ENCODE results near the gene AHCYL1.
A peak's percentile ranks its signal among the peaks of the same experiment; 100 is the strongest.

Gene AHCYL1

DNA sequence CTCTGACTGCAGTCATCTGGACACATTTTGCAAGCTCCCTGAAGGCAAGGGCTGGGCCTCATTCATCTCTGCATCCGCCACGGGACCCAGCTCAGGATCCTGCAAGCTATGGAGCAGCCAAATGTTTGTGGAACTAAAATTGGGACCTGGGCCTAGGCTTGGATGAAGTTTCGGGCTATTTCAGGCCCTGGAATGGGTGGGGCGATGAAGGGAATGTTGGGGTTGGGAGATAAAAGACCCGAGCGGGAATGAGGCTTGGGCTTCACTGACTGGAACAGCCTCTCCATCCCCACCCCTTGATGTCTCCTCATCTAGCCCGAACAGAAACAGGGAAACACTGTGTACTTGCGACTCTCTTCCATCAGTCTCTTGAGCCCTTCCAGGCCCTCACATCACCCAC, 7.3 kb upstream of the AHCYL1 start:
- no peak for DNase-seq

DNA sequence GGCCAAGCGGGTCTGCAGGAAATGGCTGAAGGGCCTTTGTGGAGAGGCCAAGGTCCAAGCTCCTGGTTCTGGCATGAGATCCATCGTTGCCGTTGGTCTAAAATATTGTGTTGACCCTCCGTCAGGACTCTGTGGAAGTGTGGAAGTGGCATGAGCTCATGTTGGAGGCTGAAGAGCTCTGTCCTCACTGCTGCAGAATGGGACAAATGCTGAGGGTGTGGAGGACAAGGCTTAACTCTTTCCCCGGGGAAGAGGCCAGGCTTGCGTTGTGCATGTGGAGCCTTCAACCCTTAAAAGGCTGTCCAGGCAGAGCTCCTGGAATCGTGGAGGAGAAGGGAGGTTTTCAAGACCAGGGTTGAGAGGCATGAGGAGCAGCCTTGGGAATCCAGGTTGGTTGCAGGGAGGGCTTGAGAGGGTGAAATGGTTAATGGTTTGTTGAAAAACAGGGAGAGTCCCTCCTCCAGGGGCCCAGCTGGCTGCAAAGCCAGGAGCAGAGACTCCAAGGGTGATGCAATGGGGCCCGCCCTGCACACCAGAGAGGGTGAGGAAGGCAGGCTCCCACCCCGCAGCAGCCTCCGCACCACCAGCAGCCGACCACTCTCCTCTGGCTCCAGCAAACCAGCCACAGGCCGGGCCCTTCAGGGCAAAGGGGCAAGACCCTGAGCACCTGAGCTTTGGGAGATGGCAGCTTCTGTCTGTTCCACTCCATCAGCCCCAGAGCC, 6.7 kb upstream of the AHCYL1 start:
- DNase-seq = no peak

DNA sequence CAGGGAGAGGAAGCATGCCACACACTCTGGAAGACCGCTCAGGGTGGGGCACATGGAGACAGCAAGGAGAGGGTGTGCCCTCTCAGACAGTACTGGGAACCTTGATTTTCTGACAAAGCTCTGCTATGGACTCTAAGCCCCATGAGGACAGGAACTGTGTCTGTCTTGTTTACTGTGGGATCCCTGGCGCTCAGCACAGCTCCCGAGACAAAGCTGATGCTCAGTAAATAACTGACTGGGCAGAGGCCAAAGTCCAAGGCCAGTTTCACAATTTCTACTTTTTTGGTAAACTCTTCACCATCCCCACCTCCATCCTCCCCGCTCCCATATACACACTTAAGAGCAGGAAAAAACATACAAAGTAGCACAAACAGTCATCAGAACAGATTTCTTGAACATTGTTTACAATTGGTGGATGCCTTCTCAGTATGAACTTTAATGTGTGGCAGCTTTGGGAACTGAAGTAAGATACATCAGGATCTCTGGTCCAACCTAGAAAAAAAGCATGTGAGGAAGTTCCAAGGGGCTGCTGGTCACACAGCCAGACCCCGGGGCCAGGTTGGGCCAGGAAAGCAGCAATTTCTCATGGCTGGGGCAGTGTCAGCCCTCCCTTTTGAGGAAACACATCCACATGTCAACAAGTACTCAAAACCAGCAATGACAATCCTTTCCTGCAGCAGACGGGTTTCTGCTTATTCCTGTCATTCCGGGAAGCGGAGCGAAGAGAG, 5.6 kb upstream of the AHCYL1 start:
- no peak for DNase-seq

DNA sequence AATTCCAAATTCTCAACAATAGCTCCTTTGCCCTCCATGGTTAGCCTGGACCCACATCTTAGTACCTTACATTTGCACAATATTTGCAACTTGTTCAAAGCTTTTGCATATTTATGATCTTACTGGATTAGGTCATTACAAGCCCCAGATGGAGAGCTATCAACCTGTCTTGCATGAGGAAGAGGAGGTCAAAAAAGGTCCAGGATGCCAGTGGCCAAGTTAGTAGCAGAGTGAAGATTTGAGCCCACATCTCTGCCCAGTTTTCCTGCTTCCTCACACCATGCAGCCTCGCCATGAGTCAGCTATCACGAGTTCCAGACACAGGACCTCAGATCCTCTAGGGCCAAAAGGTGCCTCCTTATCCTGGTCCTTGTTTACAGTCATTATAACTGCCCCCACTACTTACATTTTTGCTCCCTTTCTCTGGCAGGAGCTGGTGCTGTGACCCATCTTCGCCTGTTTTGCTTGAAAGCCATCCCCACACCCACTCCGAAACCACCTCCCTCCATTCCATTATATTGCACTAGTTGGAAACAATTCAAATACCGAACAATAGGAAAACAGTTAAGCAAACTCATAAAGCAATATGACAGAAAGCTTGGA, 5.0 kb upstream of the AHCYL1 start:
- peak; percentile 29 for DNase-seq

DNA sequence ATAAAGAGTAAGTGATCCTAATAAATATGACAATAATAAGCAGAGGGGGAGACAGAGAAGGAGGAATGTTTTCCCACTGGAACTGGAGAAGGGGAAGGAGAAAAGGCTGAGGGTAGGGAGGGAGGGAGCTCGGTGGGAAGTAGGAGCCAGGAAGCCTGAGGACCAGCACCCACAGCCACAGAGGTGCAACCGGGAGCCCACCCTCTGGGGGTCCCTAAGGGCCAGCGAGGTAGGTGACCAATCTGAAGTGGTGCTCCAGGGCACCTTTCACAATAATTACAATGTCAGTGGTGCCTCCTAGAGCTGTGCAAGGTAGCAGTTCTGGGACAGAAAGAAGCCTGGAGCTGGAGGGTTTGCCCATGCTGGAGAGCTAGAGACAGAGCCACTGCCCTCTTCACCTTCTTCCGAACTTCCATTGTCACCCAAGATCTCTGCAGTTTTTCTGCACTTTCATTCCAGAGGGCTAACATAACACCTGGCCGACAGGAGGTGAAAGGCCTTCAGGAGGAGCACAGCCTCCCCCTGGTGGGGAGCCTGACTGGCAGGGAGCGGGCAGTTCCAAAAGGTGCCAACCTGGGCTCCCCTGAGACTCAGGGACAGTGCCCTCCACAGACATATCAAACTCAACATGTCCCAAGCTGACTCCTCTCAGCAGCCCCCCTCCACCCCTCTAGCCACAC, 4.1 kb upstream of the AHCYL1 start:
- DNase-seq = no peak

DNA sequence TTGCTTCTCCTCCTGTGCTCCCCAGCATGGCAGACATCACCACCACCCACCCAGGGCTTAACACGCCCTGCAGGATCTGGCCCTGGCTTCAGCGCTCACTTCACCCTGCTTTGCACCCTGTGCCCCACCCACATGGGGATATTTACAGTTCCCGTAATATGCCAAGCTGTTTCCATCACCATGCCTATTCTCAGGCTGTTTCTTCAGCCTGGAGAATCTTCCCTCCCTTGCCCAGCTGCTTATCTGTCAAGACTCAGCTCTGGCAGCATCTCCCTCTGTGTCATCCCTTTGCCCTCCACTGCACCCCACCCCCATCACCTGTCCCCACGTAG, 3.6 kb upstream of the AHCYL1 start:
- DNase-seq = no peak

DNA sequence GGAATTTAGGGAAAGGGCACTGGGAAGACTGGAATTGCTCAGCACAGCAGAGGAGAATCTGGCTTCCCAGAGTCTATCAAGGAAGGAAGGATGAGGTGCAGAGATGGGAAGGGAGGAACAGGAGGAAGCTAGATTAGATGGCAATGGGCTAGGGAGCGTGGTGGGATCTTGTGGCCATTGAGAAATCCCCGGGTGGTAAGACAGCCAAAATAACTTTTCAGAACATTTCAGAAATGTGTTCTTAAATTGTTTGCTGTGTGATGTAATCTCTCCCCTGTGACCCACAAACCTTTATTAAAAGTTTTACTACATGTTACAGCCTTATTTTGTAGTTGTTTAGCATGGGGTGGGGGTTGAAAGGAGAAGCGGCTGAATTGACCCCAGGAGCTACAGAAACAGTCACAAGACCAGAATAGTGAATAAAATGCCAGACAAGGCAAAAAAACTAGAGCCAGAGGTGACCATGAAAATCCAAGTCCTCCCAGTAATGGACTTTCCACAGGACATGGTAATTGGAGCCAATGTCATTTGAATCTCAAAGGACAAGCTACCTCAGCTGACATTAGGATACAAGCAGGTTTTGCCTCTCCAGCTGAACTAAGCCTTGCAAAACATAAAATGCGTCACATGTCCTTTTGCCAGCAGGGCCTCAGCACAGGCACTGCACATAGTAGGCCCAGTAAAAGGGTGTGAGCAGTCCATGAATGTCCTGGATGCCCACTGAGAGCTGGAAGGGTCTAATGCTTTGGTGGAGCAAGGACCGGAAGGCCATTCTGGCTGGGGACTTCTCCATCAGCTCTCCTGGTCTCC, 980 bp upstream of the AHCYL1 start:
- peak; percentile 30 for DNase-seq

DNA sequence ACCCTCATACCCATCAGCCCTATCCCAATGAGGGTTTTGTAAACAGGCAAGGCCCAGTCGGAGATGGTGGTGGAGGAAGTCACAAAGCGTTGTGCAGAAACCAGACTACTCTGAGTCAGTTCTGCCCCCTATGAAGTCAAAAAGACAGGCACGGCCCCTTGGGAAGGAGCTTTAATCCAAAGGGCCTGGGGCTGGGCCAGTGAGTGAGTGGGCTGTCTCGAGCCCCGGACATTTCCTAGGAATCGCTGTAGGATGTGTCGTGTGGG, 442 bp upstream of the AHCYL1 start:
- DNase-seq = peak; percentile 82

DNA sequence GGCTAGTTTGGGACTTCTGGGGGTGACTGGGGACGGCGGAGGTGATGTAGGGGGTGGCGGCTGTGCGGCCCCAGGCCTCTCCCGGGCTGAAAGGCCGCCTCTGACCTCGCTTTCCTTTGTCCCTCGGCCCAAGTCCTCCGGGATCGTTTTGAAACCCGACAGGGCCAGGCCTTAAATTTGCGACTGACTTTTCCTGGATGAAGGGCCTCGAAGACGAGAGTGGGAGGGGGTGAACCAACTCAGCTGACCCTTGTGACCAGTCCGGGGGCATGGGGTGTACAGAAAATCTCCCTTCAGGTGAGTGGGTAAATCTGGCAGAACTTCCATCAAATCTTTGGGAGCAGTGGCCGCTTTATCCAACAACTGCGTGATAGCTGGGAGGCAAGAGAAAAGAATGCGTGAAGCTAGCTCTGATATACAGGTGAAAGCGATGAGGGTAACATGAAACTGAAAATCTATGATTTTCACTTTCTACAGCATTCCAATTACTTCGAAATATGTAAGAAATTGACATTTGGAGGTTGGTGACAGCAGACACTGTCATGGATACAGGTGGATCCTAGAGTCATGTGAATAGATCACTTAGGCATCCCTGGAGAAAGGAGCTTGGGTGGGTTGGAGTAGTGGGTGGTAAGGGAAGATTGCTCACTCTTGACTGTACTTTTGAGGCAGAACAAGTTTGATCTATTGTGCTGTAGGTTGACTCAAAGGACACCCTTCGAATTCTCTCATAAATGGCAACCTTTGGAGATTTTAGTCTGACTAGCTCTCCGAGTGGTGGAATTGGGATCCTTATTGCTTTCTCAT, 885 bp downstream of the AHCYL1 start:
- no peak for DNase-seq

DNA sequence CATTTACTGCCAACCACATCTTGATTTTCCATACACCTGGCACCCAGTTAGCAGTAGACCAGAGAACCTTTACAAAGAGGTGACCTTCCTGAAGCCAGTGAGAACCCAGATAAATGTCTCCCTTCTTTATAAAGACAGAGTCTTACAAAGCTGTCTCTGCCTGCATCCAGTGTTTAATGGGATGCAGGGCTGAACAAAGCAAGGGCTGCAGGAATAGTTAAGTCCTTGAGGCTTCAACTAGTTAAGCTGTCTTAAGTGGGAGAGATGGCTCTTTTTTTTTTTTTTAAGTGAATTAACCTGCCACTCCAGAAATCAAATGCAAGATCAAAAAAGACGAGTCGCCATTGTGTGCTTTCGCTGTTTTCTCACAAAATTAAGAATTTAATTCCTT, 1.5 kb downstream of the AHCYL1 start:
- DNase-seq = no peak

DNA sequence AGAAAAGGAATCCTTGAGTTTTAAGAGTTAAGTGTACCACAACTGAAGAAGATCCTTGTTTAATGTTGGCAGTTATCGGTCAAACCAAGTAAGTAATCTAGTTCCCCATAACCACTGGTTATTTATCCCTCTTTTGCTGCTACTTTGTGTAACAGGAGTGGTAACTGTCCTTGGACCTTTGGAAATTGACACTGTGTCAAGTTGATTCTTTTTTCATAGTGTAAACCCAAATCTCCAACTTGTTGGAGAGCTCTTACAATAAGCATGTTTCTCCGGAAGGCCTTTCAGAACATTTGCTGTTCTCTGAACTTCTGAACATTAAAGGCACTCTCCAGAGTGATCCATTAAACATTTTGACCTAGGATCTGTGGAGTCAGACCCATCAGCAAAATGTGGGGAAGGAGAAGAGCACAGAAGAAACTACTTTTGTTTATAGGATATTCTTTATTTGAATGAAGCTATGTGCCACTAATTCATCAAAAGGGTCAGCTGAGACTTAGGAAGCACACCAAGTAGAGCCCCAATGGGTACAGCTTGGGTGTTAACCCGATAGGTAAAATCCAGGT, 3.9 kb downstream of the AHCYL1 start:
- no peak for DNase-seq

DNA sequence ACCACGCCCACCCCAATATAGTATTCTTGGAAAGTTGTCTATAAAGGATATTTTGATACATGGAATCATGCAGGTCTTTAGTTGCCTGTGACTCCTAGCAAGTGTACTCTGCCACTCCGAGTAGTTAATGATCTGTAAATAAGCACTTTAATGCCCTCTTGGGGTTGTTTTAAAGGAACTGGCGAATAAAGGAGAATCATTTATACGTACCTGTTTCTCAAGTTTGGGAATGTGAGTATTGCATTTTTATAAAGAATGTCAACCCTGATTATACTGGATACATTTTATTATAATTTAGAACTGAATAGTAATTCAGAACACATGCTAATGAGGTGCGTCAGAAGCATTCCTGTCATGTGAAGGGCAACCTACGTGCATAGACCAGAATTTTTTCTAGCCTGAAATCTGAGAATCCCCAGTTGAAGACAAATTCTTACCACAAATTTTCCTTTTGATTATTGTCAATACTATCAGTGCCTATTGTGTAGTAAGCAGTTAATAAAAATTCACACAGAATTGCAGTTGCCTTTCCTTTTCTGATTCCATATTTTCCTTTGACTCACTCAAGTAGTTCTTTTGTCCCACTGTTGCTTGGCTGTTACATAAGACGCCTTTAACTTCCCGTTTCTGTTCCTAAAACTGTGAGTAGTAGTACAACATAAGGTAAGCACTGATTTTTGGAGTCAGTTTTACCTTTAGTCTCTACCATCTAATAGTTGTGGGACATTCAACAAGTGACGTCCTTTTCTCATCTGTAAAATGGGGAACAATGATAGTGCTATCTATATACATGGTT, 5.1 kb downstream of the AHCYL1 start:
- peak; percentile 47 for DNase-seq

DNA sequence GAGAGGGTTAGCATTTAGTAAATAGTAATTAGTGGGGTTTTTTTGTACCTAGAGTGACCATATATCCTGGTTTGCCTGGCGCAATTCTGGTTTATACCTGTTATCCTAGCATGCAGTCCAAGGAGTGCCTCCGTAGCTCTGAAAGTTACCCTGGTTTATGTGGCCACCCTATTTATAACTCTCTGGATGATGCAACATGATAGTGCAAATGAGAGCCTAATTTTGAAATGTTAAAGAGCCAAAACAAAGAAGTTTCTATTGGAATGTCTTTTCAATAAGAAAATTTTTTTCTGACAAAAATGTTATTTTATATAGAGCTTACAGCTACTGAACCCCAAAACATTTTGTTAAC, 5.7 kb downstream of the AHCYL1 start:
- DNase-seq = no peak

DNA sequence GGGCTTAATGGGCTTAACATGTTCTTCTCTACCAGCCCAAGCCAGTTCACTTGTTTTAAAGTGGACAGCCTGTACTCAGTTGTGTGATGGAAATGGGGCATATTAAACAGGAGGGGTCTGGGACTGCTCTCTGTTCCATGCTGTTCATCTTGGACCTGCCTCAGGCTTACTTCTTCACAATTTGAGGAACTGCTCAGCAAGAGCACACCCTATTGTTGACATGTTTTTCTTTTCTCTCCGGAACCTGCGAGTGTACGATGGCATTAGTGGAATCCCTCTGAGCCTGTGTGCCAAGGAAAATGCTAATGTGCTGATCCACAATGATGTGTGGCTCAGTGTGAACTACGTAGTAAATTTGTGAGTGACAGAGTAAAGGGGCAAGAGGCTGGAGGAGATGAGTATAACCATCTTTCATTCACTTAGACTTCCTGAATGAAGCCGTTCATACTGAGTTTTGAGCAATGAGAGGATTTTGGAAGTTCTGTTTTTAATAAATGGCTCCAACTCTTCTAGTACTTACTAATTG, 6.9 kb downstream of the AHCYL1 start:
- DNase-seq = no peak

DNA sequence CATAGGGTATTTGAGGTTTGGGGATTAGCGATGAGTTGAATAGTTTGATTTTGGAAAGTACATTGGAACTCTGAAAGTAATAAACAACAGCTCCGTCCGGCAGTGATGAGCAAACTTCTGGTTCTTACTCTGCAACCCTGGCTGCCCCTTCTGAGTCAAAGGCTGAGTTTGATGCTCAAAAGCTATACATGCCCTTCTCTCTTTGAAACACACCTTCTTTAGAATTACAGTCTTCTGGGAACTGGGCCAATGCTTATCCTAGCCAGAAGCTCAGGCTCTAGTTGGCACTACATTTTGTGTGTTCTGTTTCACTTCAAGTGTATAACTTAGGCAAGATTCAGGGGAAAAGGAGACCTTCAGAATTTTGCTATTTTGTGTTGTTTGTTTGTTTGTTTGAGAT, 9.3 kb downstream of the AHCYL1 start:
- DNase-seq = no peak

DNA sequence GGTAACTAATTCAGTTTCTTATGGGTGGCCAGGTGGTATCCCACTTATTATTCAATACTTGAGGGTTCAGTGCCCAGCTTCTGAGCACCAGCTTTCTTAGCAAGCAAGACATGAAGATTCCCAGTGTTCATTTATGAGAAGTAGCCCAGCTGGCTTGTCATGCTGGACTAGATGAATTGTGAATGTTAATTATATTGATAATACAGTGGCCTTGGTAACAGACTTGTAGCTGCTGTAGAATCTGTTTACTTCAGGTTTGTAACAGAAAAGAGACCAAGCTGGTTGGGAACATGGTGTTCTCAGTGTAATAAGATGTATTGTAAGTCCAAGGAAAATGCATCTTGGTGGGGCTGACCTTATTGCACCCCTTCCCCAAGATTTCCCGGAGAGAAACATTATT, 10.1 kb downstream of the AHCYL1 start:
- no peak for DNase-seq

DNA sequence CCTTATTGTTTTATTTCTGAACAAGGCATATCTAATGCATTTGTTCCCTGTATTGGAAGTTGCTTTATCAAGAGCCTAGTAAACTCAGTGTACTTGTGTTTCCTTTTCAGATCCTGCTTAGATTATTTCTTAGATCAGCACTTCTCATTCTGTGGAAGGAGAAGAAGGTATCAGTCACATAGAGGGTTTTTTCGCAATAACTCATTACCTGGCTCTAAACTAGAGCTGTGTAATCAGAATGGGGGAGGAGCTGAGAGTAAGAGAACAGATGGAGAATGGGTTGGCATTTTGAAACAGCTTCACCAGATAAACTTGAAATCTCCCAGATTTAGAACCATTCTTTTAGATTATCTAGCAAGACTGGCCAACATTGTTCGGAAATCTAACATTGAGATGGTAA, 11.0 kb downstream of the AHCYL1 start:
- DNase-seq = no peak

DNA sequence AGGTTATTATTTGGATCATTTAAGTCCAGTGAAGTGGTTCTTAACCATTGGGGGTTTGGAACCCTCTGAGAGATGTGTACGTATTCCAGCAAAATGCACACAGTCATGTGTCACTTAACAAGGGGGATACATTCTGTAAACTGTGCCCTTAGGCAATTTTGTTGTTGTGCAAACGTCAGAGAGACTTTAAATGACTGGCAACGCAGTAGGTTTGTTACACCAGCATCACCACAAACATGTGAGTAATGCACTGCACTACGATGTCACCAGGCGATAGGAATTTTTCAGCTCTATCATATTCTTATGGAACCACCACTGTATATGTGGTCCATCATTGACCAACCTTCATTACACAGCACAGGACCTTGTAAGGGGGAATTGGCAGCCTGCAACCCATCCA, 11.9 kb downstream of the AHCYL1 start:
- DNase-seq = peak; percentile 32

DNA sequence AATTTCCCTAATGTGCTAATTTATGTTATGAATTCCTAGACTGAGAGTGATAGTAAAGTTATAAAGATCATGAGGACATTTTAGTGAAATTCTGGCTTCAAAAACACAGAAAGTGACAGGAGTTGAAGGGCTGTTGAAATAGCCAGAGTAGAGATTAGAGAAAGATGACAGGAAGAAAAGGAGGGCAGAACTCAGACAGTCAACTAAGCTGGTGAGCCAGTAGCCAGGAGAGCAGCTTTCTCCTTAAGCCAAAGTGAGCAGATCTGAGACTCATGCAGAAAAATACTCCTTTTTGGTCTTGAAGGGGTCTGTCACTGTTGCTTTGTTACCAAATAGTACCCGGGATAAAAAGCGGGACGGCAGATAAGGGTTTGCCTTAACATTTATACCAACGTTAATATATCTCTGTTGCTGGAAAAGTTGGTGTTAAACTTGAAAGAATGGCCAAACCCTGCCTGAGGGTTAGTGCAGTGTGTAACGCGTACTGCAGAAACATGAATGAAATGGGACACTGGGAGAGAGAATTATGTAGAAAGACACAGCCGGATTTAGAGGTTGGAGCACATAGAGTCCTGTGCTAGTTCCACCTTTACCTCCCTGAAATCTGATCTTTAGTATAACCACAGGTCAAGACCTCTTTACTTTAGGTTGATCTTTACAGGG, 12.8 kb downstream of the AHCYL1 start:
- no peak for DNase-seq

DNA sequence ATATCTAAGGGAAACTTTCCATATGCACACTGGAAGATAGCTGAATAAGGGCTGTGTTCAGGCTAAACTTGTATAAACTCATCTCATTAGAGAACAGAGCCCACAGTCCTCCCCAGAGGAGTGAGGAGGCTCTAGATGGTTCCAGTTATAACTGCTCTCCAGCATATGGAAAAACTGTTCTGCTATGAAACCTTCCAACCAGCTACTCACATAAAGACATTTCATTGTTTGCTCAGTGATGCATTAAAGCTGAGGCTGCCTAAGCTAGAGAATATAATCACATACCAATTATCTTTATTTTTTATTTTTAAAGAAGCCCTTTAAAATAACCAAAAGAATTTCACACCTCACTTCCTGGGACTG, 13.3 kb downstream of the AHCYL1 start:
- no peak for DNase-seq

DNA sequence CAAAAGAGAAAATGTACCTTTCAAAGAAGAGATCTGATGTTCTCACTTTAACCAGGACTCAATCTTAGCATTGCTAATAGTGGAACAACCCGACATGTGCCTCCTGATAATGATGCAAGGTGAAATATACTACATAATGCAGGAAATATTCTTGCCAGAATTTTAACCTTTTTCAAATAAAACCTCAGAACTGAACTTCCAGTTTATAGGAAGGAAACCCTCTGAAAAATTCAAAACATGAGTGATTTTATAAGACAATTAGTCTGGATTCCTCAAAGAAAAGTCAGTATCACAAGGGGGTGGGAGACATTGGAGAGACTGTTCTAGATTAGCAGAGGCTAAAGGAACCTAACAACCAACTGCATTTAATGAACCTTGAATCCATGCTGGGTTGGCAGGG, 18.1 kb downstream of the AHCYL1 start:
- peak; percentile 25 for DNase-seq

All from fibroblast of upper back skin (primary cell).